ENCODE data around the gene CHMP4B.

- TF ChIP-seq CTCF (conservative IDR thresholded peaks at IDR 0.05; ENCODE audit: low read depth, low read length) (no peak), EZH2 (IDR thresholded peaks at IDR 0.05; ENCODE audit: borderline replicate concordance, low read depth, low read length, poor library complexity, severe bottlenecking) (no peak)
Measured at GRCh38 chr20:33832103-33832804, 21.1 kb downstream of the CHMP4B start.
